A172 (cell line): ENCODE measurements around the gene KCNQ1OT1. TPM values are rescaled to one million over a fixed set of nuclear protein-coding genes. Genes with fewer than 3 reads are reported as not detected.

ENCODE experiments used
- DNase-seq: peaks from one replicate; pipeline ENCODE4 v3.0.0-alpha.2; 2015; ENCODE audit warnings: low spot score
- total RNA-seq: library from RNA; depleted of rRNA; stranded (reverse); fragments of >200 nt; shearing (Covaris generic); gene quantifications from 2 replicates; pipeline ENCODE4 v1.2.3, GENCODE V29; 2014

Gene KCNQ1OT1
- total RNA-seq, 1 experiment from 2014 or later, result 1.1 TPM

DNA sequence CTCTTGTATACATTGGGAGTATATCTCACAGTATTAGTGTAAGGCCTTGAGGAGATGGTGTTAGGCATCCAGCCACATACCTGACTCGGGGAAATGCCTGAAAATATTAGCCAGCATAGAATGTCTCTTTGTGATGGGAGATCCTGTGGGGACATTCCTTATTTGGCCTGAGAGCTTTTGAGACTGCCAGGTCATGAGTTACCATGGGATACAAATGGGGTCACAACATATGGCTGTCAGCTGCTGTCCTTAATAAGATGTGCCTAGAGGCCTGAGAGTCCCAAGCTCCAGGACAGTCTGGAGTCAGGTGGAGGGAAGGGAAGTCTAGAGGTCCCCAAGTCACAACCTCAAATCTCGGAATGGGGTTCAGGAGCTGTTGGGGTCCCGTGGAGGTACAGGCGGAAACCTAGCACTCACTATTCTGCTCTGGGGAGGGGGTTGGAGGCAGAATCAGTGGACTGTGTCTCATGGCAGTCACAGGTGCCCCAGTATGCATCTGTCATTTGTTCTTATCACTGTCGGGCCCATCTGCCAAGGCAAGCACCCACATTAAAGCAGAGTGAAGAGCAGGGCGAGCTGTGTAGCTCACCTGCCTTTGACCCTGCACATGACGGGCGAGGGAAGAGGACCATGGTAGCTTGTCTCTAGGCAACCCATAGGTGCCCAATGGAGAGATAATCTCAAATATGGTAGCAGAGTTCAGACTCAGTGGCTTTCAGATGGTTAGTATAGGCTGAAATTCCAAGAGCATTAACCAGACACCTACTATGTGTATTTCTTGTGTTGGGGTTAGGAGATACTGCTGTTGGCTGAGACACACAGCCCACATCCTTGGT is 29.9 kb downstream of the KCNQ1OT1 start:
- DNase-seq, result no peak

DNA sequence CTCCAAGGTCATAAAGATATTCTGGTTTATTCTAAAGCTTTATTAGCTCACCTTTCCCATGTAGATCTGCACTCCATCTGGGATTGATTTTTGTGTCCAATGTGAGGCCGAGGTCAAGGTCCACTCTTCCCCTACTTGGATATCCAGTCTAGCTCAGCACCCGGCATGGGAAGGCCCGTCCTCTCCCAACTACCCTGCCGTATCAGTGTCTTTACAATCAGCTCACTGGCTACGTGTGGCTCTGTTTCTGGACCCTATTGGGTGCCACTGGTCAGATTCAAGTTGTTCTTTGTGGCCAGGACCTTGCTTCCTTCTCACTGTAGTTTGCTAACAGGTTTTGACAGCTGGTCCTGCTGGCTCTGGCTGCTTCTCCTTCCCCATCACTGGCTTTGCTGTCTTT is 30.9 kb downstream of the KCNQ1OT1 start:
- DNase-seq, result no peak

DNA sequence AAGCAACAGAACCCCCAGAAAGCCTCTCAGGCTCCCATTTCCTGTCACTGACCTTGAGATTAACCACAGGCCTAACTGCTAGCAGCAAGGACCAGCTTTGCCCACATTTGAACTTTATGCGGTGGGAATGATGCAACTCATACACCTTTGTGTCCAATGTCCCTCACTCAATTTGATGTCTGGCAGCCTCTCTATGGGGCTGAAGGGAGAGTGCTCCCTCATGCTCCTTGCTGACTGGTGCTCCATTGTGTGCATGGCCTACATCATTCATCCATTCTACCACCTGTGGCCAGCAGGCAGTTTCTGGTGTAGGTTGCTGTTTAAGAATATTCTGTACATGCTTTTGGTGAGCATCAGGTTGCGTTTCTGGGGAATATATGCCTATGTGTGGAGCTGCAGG is 31.9 kb downstream of the KCNQ1OT1 start:
- no peak for DNase-seq

DNA sequence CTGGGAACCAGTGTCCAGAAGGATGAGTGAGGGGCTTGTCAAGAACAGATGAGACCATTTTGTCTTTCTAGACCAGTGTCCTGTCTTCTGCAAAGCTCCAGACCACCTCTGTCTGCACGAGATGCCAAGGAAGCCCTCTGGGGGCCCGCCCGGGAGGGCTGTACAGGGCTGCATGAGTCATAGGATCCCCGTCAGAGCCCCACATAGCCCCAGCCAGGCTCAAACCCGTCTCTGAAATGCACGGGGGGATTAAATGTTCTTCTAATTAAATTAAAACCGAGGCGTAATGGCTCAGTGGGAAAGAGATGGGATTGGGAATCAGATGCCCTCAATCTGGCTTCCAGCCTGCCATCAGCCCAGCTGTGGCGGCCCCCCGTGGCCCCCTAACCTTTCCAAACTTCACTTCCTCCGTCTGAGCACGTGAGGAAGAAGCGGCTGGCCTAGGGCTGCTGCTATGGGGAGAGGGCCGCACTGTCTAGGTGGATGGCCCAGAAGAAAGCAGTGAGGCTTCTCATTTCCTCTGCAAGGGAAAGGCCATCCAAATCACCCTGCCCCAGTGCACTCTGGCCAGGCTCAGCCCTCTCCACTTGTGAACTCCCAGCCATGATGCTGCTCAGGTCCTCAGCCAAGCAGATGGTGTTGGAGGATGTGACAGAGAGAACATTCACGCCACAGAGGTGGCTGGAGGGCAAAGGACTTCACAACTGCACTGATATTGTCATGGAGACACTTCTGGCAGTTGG is 32.8 kb downstream of the KCNQ1OT1 start:
- DNase-seq, result no peak

DNA sequence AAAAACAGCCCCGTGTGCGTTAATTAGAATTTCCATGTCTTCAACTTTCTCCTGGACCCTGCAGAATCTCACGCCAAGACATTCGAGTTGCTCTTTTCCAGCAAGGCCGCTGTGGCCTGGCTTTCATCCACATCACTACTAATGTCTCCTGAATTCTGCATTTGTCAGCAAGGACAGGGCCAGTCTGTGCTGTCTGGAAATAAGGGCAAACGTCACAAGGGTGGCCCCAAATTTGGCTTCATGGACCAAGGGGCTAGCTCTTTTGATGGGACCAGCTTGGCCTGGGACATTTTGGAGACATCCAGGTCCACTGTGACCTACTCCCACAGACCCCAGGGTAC is 33.4 kb downstream of the KCNQ1OT1 start:
- no peak for DNase-seq

DNA sequence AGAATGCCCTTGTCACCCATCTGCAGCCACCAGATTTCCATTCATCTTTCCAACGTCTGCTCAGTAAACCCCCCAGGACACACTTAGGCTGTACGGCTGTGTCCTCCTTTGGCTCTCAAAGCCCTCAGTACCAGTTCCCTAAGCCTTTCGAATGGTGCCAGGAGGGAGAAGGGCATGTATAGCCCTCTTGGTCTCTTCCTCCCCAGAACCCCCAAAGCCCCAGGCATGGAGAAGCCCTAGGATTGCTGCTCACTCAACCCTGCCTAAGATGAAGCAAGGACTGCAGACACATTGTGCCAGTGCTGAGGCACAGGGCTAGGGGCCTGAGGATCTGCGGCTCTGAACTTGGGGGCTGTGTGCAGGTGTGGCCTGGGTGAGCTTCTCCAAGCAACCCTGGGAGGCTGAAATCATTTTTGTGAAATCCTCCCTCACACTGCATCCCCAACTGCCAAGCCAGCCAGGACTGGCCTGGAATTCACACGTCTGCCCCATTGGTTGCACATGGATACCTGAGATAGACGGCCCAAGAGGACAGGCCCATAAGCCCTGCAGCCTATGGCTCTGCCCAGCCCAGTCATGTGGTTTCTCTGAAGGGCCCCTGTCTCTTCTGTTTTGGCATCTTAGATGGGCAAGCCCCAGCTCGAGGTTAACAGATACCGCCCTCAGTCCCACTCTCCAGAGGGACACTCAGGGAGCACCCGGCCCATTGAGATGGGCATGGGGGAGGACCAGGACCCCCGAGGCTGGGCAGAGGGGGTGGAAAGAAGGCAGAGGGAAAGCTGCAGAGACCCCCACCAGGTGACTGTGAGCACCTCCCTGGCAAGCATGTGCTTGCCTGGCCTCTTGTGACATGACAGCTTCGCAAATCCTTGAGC is 34.0 kb downstream of the KCNQ1OT1 start:
- DNase-seq, result no peak

DNA sequence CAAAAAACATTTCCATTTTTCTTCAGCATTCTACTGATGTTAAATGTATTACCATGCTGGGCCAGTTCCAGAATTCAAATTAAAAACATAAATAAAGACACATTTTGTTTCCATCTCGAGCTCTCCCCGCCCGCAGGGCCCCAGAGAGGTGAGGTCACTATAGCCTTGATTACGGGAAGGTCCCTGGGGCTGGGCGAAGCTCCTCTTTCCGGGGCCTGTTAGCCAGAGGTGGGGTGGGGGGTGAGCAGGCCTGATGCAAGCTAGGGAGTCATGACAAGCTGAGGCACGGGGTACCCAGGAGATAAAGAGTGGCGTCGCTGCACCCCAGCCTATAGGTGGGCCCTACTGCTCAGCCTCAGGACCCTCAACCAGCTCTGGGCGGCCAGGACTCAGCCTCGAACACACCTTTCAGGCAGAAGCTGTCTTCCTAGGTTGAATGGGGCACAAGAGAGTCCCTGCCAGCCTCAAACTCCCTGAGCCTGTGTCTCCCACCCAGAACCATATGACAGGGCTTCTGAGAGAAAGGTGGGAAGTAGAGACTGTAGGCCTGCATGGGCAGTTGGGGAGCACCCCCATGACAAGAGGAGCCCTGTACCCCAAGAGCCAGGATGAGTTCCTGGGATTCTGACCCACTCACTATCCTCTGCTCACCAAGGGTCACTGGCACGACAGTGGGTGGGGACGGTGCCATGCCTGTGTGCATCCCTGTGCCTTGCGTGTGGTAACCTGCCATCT is 34.8 kb downstream of the KCNQ1OT1 start:
- DNase-seq, result no peak

DNA sequence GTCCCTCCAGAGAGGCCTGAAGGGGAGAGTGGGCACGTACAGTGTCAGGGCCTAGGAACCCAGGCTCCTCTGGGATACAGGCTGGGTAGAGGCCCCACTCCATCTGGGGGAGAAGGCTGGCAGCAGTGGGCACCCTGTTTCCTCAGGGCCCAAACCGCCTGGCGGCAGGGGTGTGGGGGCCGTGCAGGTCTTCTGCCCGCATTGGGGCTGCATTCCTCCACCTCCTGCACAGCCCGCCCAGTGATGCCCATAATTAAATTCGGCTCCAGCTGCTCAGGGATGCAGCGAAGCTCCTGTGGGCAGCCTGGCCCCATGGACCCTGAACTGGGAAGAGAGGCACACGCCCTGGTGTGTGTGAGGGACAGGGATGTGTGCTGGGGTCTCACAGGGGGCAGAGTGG is 35.4 kb downstream of the KCNQ1OT1 start:
- DNase-seq, result no peak

DNA sequence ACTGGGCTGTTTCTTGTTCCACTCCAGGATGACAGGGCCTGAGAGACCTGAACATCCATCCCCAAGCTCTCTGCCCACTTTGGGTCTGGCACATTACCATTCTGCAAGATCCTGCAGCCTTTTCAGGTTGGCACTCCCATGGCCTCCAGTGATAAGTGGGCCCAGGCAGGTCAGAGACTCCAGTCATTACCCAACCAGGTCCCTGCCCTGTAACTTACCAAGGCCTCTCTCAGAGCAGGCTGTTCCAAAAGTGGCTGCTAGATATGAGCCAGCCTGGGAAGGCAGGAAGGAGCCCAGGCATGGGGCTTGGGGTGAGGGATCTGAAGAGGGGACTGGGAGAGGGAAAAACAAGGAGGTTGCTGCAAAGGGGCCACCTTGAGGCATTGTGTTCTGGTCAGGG is 35.9 kb downstream of the KCNQ1OT1 start:
- no peak for DNase-seq

DNA sequence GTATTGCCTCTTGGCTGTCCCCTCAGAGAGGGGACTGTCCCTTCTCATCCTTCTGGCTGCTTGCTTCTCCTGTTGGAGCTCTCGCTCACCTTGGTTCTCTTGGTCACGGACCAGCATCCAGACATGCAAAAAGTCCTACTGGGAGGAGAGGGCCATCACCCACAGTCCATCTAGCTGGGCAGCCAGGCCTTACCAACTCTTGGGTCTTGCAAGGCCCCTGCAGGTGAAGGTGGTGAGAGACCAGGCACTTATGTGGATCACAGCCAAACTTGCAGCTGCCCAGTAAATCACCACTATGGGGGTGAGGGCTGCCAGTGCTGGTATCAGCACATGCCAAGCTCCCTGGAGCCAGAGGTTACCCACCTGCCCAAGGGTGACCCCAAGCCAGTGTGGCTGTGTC is 36.3 kb downstream of the KCNQ1OT1 start:
- no peak for DNase-seq

DNA sequence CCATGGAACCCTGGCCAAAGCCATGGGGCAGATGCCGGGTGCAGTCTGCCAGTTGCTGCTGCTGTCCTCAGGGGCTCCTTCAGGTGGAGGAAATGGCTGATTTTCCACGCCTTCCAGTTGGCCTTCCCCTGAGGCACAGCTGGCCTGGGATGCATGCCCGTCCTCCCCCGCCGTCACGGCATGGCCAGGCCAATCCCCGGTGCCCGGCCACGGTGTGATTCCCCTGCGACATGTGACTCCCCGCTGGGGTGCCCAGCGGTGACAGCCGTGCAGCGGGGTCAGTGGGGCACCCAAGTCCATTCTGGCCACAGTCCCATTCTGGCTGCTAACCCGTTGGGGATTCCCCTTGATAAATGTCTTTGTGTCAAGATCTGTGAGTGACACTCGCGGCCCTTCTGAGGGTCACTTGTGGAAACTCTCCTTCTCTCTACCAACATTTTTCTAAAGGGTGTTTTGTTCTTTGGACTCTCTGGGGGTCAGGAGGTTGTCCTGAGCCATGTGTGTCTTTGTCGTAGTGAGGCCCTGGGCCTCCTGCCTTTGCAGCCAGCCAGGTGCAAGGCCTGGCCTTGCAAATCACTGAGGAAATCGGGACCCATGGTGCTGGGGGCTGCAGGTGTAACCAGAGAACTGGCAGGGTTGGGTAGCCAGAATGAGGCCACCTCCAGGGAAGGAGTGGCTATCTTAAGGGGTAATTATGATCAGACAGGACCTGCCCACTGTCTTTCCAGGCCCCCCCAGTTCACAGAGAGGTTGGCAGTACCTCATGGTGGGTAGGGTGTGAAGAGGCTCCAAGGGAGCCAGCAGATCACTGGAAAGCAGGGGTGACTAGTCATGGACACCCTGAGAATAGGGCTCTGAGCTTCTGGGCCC is 37.1 kb downstream of the KCNQ1OT1 start:
- DNase-seq, result no peak

DNA sequence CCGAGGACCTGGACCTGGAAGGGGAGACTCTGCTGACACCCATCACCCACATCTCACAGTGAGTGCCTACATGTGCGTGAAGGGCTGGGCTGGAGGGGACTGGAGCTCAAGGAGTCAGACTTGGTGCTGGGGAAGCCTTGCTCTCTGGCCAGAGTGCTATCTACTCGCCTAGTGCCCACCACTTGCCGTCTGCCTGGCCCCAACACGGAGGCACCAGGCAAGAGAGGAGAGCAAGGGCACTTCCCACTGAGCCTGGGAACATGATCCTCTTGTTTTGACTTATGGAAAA is 37.8 kb downstream of the KCNQ1OT1 start:
- DNase-seq, result no peak

DNA sequence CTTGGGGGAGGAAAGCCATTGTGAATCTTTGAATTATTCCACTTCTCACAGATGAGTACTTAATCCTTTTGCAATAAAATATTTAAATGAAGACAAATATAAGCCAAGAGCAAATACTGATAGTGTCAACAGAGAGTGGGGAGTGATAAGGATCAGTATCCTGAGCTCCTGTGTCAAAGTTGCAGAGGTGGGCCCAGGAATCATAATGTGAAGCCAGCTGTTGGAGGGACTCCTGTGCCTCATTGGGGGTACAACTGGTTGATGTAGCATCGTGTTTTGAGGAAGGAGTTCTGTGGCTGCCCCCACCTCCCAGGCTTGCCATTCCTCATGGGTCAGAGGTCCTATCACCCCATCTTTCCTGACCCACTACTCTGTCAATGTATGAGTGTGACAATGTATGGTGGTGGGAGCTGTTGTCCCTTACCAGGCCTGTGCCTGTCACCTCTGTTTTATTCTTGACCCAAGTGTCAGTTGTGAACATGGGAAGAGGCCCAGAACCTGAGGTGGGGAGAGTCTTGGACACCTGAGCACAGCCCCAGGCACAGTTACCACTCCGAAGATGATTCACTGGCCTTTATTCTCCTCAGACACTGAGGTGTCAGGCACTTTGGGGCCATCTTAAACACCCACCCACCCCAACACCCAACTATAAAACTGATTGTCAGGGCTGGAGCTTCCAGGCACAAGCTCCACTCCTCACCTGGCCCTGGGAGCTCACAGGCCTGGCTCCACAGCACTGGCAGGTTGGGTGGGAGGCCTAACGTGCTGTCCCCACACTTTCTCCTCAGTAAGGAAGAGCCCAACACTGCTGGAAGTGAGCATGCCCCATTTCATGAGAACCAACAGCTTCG is 38.4 kb downstream of the KCNQ1OT1 start:
- no peak for DNase-seq

DNA sequence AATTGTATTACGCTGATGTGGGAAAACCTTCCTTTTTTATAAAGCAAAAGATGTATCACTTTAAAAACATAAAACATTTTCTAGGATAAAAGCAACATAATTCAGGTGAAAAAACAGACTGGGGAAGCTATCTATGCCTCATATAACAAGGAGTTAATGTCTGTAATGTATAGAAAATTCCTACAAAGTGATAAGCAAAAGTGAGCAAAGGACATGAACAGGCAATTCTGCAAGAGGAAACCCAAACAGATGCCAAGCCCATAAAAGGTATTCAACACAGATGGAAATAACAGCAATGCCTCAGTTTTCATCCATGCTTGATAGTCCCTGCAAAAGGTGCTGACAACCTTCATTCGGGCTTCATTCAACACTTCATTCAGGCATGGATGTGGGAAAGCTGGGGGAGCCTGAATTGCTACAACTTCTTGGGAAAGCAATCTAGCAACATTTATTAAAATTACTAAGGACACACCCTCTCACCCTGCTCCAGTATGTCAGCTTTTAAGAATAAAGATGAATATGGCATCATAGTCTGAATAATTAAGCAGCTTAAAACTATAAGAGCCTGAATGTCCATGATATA is 39.3 kb downstream of the KCNQ1OT1 start:
- DNase-seq, result no peak

DNA sequence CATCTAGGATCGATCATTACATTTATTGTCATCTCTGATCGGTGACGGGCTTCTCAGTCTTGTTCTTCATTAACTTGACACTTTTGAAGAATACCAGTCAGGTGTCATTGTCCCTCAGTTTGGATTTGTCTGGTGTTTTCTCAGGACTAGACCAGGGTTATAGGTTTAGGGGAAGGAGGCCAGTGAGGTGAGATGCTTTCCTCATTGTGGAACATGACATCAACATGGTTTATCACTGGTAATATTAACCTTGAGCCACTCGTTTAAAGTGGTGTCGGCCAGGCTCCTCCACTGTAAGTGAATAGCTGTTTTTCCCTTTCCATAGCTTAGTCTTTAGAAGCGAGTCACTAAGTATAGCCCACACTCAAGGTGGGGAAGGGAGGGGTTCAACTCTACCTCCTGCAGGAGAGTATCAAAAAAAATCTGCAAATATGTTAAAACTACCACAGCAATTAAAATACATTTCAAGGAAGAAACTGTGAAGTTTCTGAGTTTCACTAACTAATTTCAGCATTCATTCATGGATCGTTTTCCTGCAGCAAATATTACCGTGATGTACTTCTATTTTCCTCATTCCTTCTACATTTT is 42.0 kb downstream of the KCNQ1OT1 start:
- DNase-seq, result no peak

DNA sequence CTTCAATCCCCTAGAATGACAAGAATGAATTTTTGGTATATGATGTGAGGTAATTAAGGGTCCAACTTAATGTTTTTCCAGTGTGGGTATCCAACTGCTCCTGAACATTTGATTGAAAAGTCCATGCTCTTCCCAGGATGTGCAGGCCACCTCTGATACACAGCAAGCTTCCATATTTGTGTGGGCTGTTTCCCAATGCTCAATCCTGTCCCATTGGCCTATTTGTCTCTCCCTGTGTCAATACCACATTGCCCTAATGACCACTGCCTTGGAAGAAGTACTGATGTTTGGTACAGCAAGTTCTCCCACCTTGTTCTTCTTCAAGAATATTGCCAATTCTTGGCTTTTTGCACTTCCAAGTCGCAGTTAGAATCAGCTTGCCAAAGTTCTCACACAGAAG is 42.9 kb downstream of the KCNQ1OT1 start:
- DNase-seq, result no peak

DNA sequence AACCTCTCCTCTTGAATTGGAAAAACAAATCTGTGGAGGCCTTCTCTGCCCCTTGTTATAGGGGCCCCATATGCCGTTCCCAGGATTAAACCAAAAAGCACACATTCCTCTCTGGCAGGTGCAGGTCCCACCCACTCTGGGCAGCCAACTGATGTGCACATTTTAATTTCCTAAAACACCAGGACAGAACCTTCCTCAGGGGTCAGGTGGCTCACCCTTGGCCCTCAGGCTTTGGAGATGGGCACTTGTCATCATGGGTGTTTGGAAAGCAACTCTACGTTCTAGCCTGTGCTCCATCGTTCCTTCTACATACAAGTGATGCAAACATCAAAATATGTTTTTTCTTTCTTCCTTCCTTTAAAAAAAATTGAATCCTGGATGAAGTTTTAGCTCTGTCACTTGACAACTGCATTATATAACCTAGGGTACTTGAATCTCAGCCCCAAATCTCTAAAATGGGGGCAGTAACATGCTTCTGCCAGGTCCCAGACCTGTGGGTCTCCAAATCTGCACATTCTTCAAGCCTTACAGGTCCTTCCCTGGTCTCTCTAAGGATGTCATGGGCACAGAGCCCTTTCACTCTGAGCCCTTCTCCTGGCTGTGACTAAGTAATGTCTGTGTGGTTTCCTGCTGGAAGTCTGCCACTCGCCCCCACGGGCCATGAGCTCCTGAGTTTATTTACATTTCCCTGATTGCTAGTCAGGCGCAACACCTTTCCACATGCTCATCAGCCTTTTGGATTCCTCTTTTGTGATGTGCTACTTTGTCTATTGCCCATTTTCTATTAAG is 43.8 kb downstream of the KCNQ1OT1 start:
- DNase-seq, result peak; percentile 84

DNA sequence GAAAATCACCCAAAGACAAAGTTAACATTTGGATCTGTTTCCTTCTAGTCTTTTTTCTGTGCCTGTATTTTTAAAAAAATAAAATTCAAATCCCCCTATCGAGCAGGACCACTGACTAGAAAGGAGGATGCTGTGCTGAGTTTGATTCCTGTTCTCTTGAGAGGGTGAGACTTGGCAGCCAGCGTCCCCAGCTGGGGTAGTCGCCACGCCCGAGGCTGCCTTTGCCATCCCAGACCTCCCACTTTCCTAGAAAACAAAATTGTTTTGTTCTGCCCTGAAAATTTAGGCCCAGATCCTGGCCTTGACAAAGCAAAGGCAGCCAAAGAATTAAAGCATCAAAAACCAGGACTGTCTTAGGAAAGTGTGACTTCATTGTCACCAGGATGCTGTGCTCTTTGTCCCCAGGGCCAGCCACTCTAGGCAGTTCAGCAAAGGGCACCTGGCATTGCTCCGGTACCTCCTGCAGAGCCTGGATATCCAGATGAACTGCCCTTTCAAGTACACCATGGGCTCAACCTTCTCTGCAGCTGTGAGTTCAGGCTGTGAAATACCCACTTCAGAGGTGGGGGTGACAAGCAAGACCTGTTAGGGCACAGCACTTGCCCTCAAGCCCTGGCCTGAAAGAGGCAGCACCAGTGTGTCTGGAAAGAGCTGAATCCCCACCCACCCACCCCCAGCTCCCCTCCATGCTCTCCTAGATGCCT is 44.6 kb downstream of the KCNQ1OT1 start:
- DNase-seq, result no peak
